A549 (cell line): ENCODE data around the gene HIVEP3. TPM values are rescaled to one million over a fixed set of nuclear protein-coding genes. Genes with fewer than 3 reads are reported as not detected.

Experiments used
- ATAC-seq, 2 experiments: fragments of 200-7000 bp in 1 of 2; fragments of >200 bp in 1 of 2; cut with Nextera tagmentation in 1 of 2; cut with Tn5 transposase in 1 of 2; 3 replicates each; pipeline versions ENCODE4 v1.8.0 to v1.9.1; 2018 to 2020; ENCODE audit warnings: mild to moderate bottlenecking in 1 of 2, moderate library complexity in 1 of 2
- CTCF ChIA-PET: fragments of 300-600 bp; sonication (Branson Sonifier 250); formaldehyde crosslinking; extraction: SDS; loops from one replicate; lab custom pipeline; 2021; ENCODE audit warnings: antibody characterized with exemption, inconsistent platforms; lab: Yijun Ruan, JAX
- POLR2A ChIA-PET: fragments of 350-600 bp; formaldehyde crosslinking; extraction: SDS; loops from one replicate; lab custom pipeline; 2021; ENCODE audit warnings: antibody characterized with exemption, inconsistent platforms; lab: Yijun Ruan, JAX
- DNase-seq, 2 experiments: peaks; one replicate each; pipeline versions ENCODE4 v3.0.0 to v3.0.0-alpha.2; 2011 to 2016; ENCODE audit warnings: low read depth in 1 of 2, low spot score in 1 of 2
- FAIRE-seq: peaks from 2 replicates; lab custom pipeline; 2011; peaks lifted over from hg19 to GRCh38; lab: Jason Lieb, UNC
- H3K27ac ChIP-seq, 2 experiments: fragments of >200 bp; sonication (Bioruptor Twin); formaldehyde crosslinking; 3 replicates each; pipeline ENCODE4 v1.5.1; 2016 to 2017
- H3K4me1 ChIP-seq: fragments of >200 bp; sonication (Bioruptor Twin); formaldehyde crosslinking; 3 replicates; pipeline ENCODE4 v1.6.1; 2016
- H3K4me2 ChIP-seq: fragments of >200 bp; sonication (Bioruptor Twin); formaldehyde crosslinking; 3 replicates; pipeline ENCODE4 v1.6.1; 2016
- H3K4me3 ChIP-seq: fragments of >200 bp; sonication (Bioruptor Twin); formaldehyde crosslinking; 3 replicates; pipeline ENCODE4 v1.5.1; 2016
- H3K9me3 ChIP-seq: fragments of >200 bp; sonication (Bioruptor Twin); formaldehyde crosslinking; 3 replicates; pipeline ENCODE4 v1.6.1; 2016
- EP300 ChIP-seq, 2 experiments: fragments of >200 bp; sonication (Bioruptor Twin); formaldehyde crosslinking; IDR thresholded peaks; 2 replicates in 1 of 2; 3 replicates in 1 of 2; pipeline ENCODE4 v1.6.1; 2016 to 2017
- ESRRA ChIP-seq: fragments of 150-350 bp; IDR thresholded peaks from 2 replicates; pipeline ENCODE4 v1.6.1; 2014; ENCODE audit warnings: mild to moderate bottlenecking, low read length, borderline replicate concordance
- FOSL2 ChIP-seq, 2 experiments: fragments of 450-650 bp in 1 of 2; fragments of >200 bp in 1 of 2; sonication (Bioruptor Twin) in 1 of 2; formaldehyde crosslinking; IDR thresholded peaks; 2 replicates each; pipeline versions ENCODE4 v1.5.0 to v1.6.1; 2016 to 2020; ENCODE audit warnings: mild to moderate bottlenecking in 1 of 2, moderate library complexity in 1 of 2
- FOXS1 ChIP-seq: fragments of 250-450 bp; sonication (Bioruptor Pico); IDR thresholded peaks from 2 replicates; pipeline ENCODE4 v1.5.0; 2020; ENCODE audit warnings: mild to moderate bottlenecking, moderate library complexity
- GATA3 ChIP-seq: IDR thresholded peaks from 2 replicates; pipeline ENCODE4 v1.6.1; 2012; ENCODE audit warnings: borderline replicate concordance
- JUN ChIP-seq, 2 experiments: fragments of >200 bp; sonication (Bioruptor Twin); formaldehyde crosslinking; IDR thresholded peaks; 2 replicates in 1 of 2; 3 replicates in 1 of 2; pipeline ENCODE4 v1.6.1; 2016 to 2017
- KDM1A ChIP-seq: fragments of 200-600 bp; sonication (generic); IDR thresholded peaks from 2 replicates; pipeline ENCODE4 v1.6.1; 2016; ENCODE audit warnings: low read depth, mild to moderate bottlenecking
- KDM5A ChIP-seq: fragments of 200-600 bp; sonication (generic); IDR thresholded peaks from 2 replicates; pipeline ENCODE4 v1.6.1; 2016; ENCODE audit warnings: antibody characterized with exemption, mild to moderate bottlenecking
- NPAS2 ChIP-seq: fragments of 250-450 bp; sonication (Bioruptor Pico); IDR thresholded peaks from 2 replicates; pipeline ENCODE4 v1.8.0; 2022; ENCODE audit warnings: mild to moderate bottlenecking, moderate library complexity, borderline replicate concordance
- NR3C1 ChIP-seq: fragments of >200 bp; sonication (Bioruptor Twin); formaldehyde crosslinking; IDR thresholded peaks from 3 replicates; pipeline ENCODE4 v1.6.1; 2017
- RCOR1 ChIP-seq: fragments of 150-350 bp; IDR thresholded peaks from 2 replicates; pipeline ENCODE4 v1.6.1; 2014; ENCODE audit warnings: antibody characterized with exemption, low read length, low read depth
- SMC3 ChIP-seq: fragments of >200 bp; sonication (Bioruptor Twin); formaldehyde crosslinking; IDR thresholded peaks from 3 replicates; pipeline ENCODE4 v1.6.1; 2018; ENCODE audit warnings: inconsistent platforms
- ZFP36 ChIP-seq: fragments of 450-650 bp; IDR thresholded peaks from 2 replicates; pipeline ENCODE4 v1.6.1; 2014; ENCODE audit warnings: borderline replicate concordance; ENCODE audit not compliant: partially characterized antibody
- ZNF302 ChIP-seq: fragments of 250-450 bp; sonication (Bioruptor Pico); IDR thresholded peaks from 2 replicates; pipeline ENCODE4 v1.9.0; 2021; ENCODE audit warnings: inconsistent platforms, mild to moderate bottlenecking, moderate library complexity
- WGBS: methylation state at CpG from one replicate; pipeline ENCODE4 v1.1.6; 2017; ENCODE audit errors: missing lambda C conversion rate; 5-methylcytosine and 5-hydroxymethylcytosine counted together
- polyA plus RNA-seq, 4 experiments: library from polyadenylated mRNA; depleted of rRNA in 3 of 4; stranded (reverse); fragments of >200 nt; fragmentation: RNase III in 1 of 4; extraction: RNeasy Plus Mini Kit Qiagen cat#74134 plus additional on column Dnase treatment in 1 of 4; gene quantifications; 2 replicates in 3 of 4; 3 replicates in 1 of 4; pipeline ENCODE4 v1.2.3, GENCODE V29; 2011 to 2017
- TF ChIP-seq, protein P1 (sequence below): IDR thresholded peaks from 2 replicates; pipeline ENCODE4 v1.6.1; 2012
- TF ChIP-seq, protein P2 (sequence below): fragments of 200-600 bp; sonication (generic); IDR thresholded peaks from 2 replicates; pipeline ENCODE4 v1.6.1; 2016; ENCODE audit warnings: antibody characterized with exemption, mild to moderate bottlenecking, moderate library complexity
- TF ChIP-seq, protein P3 (sequence below): fragments of 450-650 bp; IDR thresholded peaks from 2 replicates; pipeline ENCODE4 v1.6.1; 2014; ENCODE audit warnings: antibody characterized with exemption
- TF ChIP-seq, protein P4 (sequence below): fragments of >200 bp; sonication (Bioruptor Twin); formaldehyde crosslinking; IDR thresholded peaks from 3 replicates; pipeline ENCODE4 v1.6.1; 2016

Gene HIVEP3
- polyA plus RNA-seq, 2 of the 4 experiments (the other 2 are of a cell fraction), result 1.5 to 2.0 TPM

DNA sequence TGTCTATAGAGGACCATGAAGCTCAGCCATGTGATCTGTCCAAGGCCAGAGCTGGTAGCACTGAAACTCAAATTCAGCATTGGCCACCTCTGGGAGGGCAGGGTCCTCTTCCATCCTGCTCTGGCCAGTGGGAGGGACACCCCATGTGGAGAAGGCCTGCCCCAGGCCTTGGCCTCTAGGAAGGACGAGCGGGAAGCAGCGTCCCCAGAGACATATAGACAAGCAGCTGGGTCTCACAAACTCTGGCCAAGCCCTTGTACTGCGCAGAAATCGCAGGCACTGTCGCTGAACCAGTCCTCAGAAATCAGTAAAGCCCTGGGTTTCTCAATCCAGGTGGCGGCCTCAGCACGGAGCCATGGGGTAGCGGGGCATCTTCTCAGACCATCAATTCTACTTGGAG is 180.7 kb downstream of the HIVEP3 start:
- FAIRE-seq (no peak), DNase-seq (no peak), ATAC-seq (no peak)
- 85% methylated on average over 7 of the region's 9 CpGs for WGBS
- no peak overlapping the region for H3K4me3 ChIP-seq
- ChIA-PET CTCF (no interaction called here), POLR2A (no interaction called here)
- TF ChIP-seq NR3C1 (no peak), ZNF302 (CRISPR knock-in tag) (no peak), ESRRA (no peak), JUN (IDR thresholded peaks at IDR 0.05) (no peak), FOXS1 (CRISPR knock-in tag) (no peak), KDM1A (no peak), FOSL2 (IDR thresholded peaks at IDR 0.05) (no peak), FOSL2 (CRISPR knock-in tag; IDR thresholded peaks at IDR 0.05) (no peak), NPAS2 (CRISPR knock-in tag) (no peak)
- TF ChIP-seq, protein P1, sequence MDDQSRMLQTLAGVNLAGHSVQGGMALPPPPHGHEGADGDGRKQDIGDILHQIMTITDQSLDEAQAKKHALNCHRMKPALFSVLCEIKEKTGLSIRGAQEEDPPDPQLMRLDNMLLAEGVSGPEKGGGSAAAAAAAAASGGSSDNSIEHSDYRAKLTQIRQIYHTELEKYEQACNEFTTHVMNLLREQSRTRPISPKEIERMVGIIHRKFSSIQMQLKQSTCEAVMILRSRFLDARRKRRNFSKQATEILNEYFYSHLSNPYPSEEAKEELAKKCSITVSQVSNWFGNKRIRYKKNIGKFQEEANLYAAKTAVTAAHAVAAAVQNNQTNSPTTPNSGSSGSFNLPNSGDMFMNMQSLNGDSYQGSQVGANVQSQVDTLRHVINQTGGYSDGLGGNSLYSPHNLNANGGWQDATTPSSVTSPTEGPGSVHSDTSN, result no peak
- no peaks in the 10 kb centered on the region for H3K9me3 ChIP-seq
- H3K27ac ChIP-seq, result no peak overlapping the region
- H3K4me2 ChIP-seq, result no peak overlapping the region
- no peaks in the 10 kb centered on the region for H3K4me1 ChIP-seq

DNA sequence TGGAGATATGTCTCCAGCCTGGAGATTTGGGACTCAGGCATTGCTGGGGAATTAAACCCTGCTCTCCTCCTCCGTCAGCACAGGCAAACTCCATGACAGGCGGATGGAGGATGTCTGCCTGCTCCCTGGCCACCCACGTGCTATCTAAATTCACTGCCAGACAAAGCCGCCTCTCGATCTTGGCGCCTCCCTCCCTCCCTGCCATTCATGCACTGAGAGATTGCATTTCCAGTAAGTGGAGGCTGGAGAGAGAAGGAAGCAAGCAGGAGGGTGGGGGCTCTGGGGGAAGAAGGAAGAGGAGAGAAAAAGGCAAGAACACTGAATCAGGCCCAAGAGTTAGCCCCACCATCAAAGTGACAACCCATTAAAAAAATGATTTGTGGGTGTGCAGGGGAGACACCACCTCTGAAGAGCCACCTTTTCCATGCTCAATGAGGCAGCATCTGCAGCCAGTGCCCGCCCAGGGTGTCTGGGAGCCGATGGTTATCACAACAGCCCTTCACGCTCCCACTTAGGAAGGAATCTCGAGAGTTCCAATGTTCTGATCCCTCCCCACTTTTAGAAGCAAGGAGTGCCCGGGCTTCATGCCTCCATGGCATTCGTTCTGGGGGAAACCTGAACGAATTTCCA is 183.0 kb downstream of the HIVEP3 start:
- 45% methylated on average over 13 of the region's 13 CpGs for WGBS
- Histone ChIP-seq H3K9me3 (no peaks in the 10 kb centered on the region), H3K4me2 (no peak overlapping the region), H3K4me1 (no peaks in the 10 kb centered on the region), H3K4me3 (no peak overlapping the region), H3K27ac (no peak overlapping the region)
- TF ChIP-seq, protein P1, result no peak
- TF ChIP-seq EP300 (IDR thresholded peaks at IDR 0.05), result no peak
- TF ChIP-seq JUN (IDR thresholded peaks at IDR 0.05), result no peak
- TF ChIP-seq RCOR1, result no peak
- no peak for TF ChIP-seq GATA3
- no peak for TF ChIP-seq ESRRA
- no peak for TF ChIP-seq FOXS1 (CRISPR knock-in tag)
- TF ChIP-seq SMC3, result no peak
- TF ChIP-seq, protein P2, sequence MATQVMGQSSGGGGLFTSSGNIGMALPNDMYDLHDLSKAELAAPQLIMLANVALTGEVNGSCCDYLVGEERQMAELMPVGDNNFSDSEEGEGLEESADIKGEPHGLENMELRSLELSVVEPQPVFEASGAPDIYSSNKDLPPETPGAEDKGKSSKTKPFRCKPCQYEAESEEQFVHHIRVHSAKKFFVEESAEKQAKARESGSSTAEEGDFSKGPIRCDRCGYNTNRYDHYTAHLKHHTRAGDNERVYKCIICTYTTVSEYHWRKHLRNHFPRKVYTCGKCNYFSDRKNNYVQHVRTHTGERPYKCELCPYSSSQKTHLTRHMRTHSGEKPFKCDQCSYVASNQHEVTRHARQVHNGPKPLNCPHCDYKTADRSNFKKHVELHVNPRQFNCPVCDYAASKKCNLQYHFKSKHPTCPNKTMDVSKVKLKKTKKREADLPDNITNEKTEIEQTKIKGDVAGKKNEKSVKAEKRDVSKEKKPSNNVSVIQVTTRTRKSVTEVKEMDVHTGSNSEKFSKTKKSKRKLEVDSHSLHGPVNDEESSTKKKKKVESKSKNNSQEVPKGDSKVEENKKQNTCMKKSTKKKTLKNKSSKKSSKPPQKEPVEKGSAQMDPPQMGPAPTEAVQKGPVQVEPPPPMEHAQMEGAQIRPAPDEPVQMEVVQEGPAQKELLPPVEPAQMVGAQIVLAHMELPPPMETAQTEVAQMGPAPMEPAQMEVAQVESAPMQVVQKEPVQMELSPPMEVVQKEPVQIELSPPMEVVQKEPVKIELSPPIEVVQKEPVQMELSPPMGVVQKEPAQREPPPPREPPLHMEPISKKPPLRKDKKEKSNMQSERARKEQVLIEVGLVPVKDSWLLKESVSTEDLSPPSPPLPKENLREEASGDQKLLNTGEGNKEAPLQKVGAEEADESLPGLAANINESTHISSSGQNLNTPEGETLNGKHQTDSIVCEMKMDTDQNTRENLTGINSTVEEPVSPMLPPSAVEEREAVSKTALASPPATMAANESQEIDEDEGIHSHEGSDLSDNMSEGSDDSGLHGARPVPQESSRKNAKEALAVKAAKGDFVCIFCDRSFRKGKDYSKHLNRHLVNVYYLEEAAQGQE, result no peak
- TF ChIP-seq, protein P3, sequence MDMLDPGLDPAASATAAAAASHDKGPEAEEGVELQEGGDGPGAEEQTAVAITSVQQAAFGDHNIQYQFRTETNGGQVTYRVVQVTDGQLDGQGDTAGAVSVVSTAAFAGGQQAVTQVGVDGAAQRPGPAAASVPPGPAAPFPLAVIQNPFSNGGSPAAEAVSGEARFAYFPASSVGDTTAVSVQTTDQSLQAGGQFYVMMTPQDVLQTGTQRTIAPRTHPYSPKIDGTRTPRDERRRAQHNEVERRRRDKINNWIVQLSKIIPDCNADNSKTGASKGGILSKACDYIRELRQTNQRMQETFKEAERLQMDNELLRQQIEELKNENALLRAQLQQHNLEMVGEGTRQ, result no peak
- no peak for TF ChIP-seq KDM5A
- no peak for TF ChIP-seq ZFP36
- TF ChIP-seq, protein P4, sequence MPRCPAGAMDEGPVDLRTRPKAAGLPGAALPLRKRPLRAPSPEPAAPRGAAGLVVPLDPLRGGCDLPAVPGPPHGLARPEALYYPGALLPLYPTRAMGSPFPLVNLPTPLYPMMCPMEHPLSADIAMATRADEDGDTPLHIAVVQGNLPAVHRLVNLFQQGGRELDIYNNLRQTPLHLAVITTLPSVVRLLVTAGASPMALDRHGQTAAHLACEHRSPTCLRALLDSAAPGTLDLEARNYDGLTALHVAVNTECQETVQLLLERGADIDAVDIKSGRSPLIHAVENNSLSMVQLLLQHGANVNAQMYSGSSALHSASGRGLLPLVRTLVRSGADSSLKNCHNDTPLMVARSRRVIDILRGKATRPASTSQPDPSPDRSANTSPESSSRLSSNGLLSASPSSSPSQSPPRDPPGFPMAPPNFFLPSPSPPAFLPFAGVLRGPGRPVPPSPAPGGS, result no peak
- CTCF ChIA-PET, result no interaction called here
- FAIRE-seq, result no peak
- no peak for DNase-seq
- POLR2A ChIA-PET, result no interaction called here
- no peak for ATAC-seq
